ENCODE data around the gene C12orf50.
A peak's percentile ranks its signal among the peaks of the same experiment; 100 is the strongest.
"Not testable (repeated sequence)": the region's sequence is repeated elsewhere in the genome, so short reads cannot be mapped to it uniquely, and the experiment has no call there.

The C12orf50 gene

GRCh38 chr12:88035907-88036289, 6.7 kb upstream of the C12orf50 start:
- no peak for DNase-seq (ENCODE audit: low read depth)
- peak overlapping the region; percentile 95 for H3K4me3 ChIP-seq (ENCODE audit: low read depth, low read length)
- TF ChIP-seq POLR2A (IDR thresholded peaks at IDR 0.05; ENCODE audit: extremely low read depth, insufficient read length) (no peak), MAX (IDR thresholded peaks at IDR 0.05; ENCODE audit: low read depth, low read length) (no peak), MYC (IDR thresholded peaks at IDR 0.05; ENCODE audit: low read depth, low read length) (no peak), CTCF (IDR thresholded peaks at IDR 0.05; ENCODE audit: low read depth, low read length) (no peak)

DNA sequence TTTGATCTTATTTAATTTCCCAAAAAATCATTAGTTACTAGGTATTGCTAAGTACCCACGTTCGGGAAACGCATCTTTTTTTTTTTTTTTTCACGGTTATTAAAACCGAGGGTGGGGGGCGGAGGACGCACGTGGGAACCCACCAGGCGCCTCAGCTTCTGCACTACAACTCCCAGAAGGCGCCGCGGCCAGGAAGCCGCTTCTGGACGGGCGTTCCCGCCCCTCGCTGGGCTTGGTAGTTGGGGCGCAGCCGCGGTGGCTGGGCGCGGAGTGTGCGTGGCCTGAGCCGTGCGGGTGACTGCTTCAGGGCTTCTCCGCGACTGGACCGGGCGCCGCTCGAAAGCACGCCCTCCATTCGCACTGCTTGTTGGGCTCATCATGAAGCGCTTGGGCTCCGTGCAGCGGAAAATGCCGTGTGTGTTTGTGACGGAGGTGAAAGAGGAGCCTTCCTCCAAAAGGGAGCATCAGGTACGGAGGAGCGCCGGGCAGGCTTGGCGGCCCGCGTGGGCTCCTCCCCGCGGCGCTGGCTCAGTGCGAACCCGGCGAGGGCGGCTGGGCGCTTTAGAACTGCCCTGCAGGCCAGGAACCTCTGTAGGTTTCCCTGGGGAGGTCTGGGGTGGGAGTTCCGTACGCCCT, 6.2 kb upstream of the C12orf50 start:
- peak; percentile 95 for DNase-seq (ENCODE audit: low read depth)
- peak overlapping the region; percentile 95 for H3K4me3 ChIP-seq (ENCODE audit: low read depth, low read length)
- no peak for TF ChIP-seq CTCF (IDR thresholded peaks at IDR 0.05; ENCODE audit: low read depth, low read length)
- peak; percentile 92 for TF ChIP-seq MYC (IDR thresholded peaks at IDR 0.05; ENCODE audit: low read depth, low read length)
- peak; percentile 98 for TF ChIP-seq POLR2A (IDR thresholded peaks at IDR 0.05; ENCODE audit: extremely low read depth, insufficient read length)
- peak; percentile 94 for TF ChIP-seq MAX (IDR thresholded peaks at IDR 0.05; ENCODE audit: low read depth, low read length)

DNA sequence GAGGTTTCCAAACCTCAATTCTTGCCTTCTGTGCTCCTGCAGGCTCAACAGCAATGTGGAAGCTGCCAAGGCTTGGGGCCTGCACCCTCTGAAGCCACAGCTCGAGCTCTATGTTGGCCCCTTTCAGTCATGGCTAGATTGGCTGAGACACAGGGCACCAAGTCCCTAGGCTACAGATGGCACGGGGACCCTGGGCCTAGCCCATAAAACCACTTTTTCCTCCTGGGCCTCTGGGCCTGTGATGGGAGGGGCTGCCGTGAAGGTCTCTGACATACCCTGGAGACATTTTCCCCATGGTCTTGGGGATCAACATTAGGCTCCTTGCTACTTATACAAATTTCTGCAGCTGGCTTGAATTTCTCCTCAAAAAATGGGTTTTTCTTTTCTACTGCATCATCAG, 2.0 kb upstream of the C12orf50 start:
- H3K4me3 ChIP-seq (ENCODE audit: low read depth, low read length); DNase-seq (ENCODE audit: low read depth): not testable (repeated sequence)

- no peak for DNase-seq (ENCODE audit: low read depth)
- TF ChIP-seq MYC (IDR thresholded peaks at IDR 0.05; ENCODE audit: low read depth, low read length): no peak
- TF ChIP-seq POLR2A (IDR thresholded peaks at IDR 0.05; ENCODE audit: extremely low read depth, insufficient read length): no peak
- TF ChIP-seq MAX (IDR thresholded peaks at IDR 0.05; ENCODE audit: low read depth, low read length): no peak
- TF ChIP-seq CTCF (IDR thresholded peaks at IDR 0.05; ENCODE audit: low read depth, low read length): no peak
- no peak overlapping the region for H3K4me3 ChIP-seq (ENCODE audit: low read depth, low read length)
These were observed 3.0 kb downstream of the C12orf50 start for GRCh38 chr12:88026196-88026595.

DNA sequence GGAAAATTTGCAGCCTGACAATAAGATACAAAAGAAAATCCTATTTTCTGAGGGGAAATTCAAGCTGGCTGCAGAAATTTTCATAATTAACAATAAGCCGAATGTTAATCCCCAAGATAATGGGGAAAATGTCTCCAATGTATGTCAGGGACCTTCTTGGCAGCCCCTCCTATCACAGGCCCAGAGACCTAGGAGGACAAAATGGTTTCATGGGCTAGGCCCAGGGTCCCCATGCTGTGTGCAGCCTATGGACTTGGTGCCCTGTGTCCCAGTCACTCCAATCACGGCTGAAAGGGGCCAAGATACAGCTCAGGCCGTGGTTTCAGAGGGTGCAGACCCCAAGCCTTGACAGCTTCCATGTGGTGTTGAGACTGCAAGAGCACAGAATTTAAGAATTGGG, 11.2 kb downstream of the C12orf50 start:
- TF ChIP-seq MAX (IDR thresholded peaks at IDR 0.05; ENCODE audit: low read depth, low read length) (no peak), POLR2A (IDR thresholded peaks at IDR 0.05; ENCODE audit: extremely low read depth, insufficient read length) (no peak), MYC (IDR thresholded peaks at IDR 0.05; ENCODE audit: low read depth, low read length) (no peak), CTCF (IDR thresholded peaks at IDR 0.05; ENCODE audit: low read depth, low read length) (no peak)
- no peak overlapping the region for H3K4me3 ChIP-seq (ENCODE audit: low read depth, low read length)
- no peak for DNase-seq (ENCODE audit: low read depth)

DNA sequence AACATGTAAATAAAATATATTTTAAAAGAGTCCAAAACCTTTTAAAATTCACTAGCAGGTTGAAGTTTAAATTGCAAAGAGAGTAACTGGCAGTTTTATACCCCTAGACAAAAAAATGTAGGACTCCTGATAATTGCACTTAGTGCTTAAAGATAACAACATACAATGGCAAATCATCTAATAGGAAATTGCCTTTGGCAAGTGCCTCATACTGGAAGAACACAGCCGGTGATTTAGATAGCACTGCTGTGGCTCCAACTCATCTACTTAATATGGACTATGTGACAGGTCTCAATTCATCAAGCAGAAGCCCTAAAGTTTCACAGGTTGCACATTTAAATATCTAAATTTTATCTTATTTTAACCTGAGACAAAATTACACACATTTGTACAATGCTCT, 13.4 kb downstream of the C12orf50 start:
- no peak for DNase-seq (ENCODE audit: low read depth)
- TF ChIP-seq MAX (IDR thresholded peaks at IDR 0.05; ENCODE audit: low read depth, low read length): no peak
- no peak for TF ChIP-seq MYC (IDR thresholded peaks at IDR 0.05; ENCODE audit: low read depth, low read length)
- TF ChIP-seq POLR2A (IDR thresholded peaks at IDR 0.05; ENCODE audit: extremely low read depth, insufficient read length): no peak
- TF ChIP-seq CTCF (IDR thresholded peaks at IDR 0.05; ENCODE audit: low read depth, low read length): no peak
- H3K4me3 ChIP-seq (ENCODE audit: low read depth, low read length): no peak overlapping the region
